ENCODE results near the gene RAPGEF1. TPM values are rescaled to one million over a fixed set of nuclear protein-coding genes. Genes with fewer than 3 reads are reported as not detected.

RAPGEF1 gene
- total and polyA plus RNA-seq, 3 donors from 2014 or later = 36.1 to 56.9 (median 55.8) TPM

GRCh38 chr9:131640438-131641137, 99.3 kb downstream of the RAPGEF1 start:
- Histone ChIP-seq H3K9me3 (no peaks in the 10 kb centered on the region), H3K27me3 (no peaks in the 10 kb centered on the region), H3K4me1 (peaks cover 3% of the 10 kb centered on the region), H3K4me3 (no peak overlapping the region), H3K27ac (no peak overlapping the region), H3K36me3 (ENCODE audit: low read depth, missing control alignments) (no peaks in the 10 kb centered on the region)
- intact Hi-C loops (cut with DNase I; ENCODE audit: low total_unique reads) = no loop called here
- no peak for DNase-seq
- 83% methylated on average over 11 of the region's 11 CpGs for WGBS, 2 donors
- TF ChIP-seq POLR2A (IDR thresholded peaks at IDR 0.05) (no peak), CTCF (IDR thresholded peaks at IDR 0.05) (no peak)

GRCh38 chr9:131639769-131640437, 100.0 kb downstream of the RAPGEF1 start:
- DNase-seq = no peak
- TF ChIP-seq POLR2A (IDR thresholded peaks at IDR 0.05) = no peak
- TF ChIP-seq CTCF (IDR thresholded peaks at IDR 0.05) = no peak
- H3K4me3 ChIP-seq = no peak overlapping the region
- 64 to 77% methylated on average over 9 of the region's 9 CpGs for WGBS, 2 donors
- intact Hi-C loops (cut with DNase I; ENCODE audit: low total_unique reads) = no loop called here
- no peaks in the 10 kb centered on the region for H3K27me3 ChIP-seq
- peaks cover 3% of the 10 kb centered on the region for H3K4me1 ChIP-seq
- no peaks in the 10 kb centered on the region for H3K36me3 ChIP-seq (ENCODE audit: low read depth, missing control alignments)
- H3K27ac ChIP-seq = no peak overlapping the region
- H3K9me3 ChIP-seq = no peaks in the 10 kb centered on the region

DNA sequence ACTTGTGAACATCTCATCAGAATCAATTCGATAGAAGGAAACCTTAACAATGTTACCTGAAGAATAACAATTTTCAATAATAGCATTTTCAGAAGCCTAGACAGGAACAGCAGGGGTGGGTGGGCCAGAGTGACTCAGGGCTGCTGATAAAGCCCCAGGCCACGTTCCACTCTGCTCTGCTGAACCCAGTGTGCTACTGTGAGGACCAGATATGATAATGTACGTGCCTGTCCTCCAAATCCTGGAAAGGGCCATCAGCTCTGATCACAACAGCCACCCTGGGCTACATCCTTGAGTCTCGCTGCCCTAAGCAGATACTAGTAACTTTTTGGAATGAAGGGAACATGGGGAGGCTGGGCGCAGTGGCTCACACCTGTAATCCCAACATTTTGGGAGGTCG, 103.3 kb downstream of the RAPGEF1 start:
- intact Hi-C loops (cut with DNase I; ENCODE audit: low total_unique reads) = no loop called here
- no peak for TF ChIP-seq POLR2A (IDR thresholded peaks at IDR 0.05)
- TF ChIP-seq CTCF (IDR thresholded peaks at IDR 0.05) = no peak
- 71% methylated on average over 5 to 6 of the region's 6 CpGs for WGBS, 2 donors
- Histone ChIP-seq H3K27ac (peak overlapping the region in 1 of 2 donors; percentile 64), H3K27me3 (no peaks in the 10 kb centered on the region), H3K36me3 (ENCODE audit: low read depth, missing control alignments) (no peaks in the 10 kb centered on the region), H3K4me1 (peaks cover 3% of the 10 kb centered on the region), H3K4me3 (no peak overlapping the region), H3K9me3 (no peaks in the 10 kb centered on the region)
- DNase-seq = no peak

- Histone ChIP-seq H3K9me3 (no peaks in the 10 kb centered on the region), H3K36me3 (ENCODE audit: low read depth, missing control alignments) (no peaks in the 10 kb centered on the region), H3K4me3 (no peak overlapping the region), H3K4me1 (peaks cover 3% of the 10 kb centered on the region), H3K27me3 (no peaks in the 10 kb centered on the region), H3K27ac (peak overlapping the region; percentile 21 to 64)
- DNase-seq = no peak
- 84 to 90% methylated on average over 5 of the region's 5 CpGs for WGBS, 2 donors
- intact Hi-C loops (cut with DNase I; ENCODE audit: low total_unique reads) = no loop called here
- TF ChIP-seq POLR2A (IDR thresholded peaks at IDR 0.05) = no peak
- no peak for TF ChIP-seq CTCF (IDR thresholded peaks at IDR 0.05)
Observed at GRCh38 chr9:131635892-131636291, 104.0 kb downstream of the RAPGEF1 start.

Measured in testis (tissue), 3 donors.